ENCODE measurements around the gene GPR39. TPM values are rescaled to one million over a fixed set of nuclear protein-coding genes. Genes with fewer than 3 reads are reported as not detected.

Gene GPR39
- total RNA-seq, 2 experiments from 2014 or later, result not detected

DNA sequence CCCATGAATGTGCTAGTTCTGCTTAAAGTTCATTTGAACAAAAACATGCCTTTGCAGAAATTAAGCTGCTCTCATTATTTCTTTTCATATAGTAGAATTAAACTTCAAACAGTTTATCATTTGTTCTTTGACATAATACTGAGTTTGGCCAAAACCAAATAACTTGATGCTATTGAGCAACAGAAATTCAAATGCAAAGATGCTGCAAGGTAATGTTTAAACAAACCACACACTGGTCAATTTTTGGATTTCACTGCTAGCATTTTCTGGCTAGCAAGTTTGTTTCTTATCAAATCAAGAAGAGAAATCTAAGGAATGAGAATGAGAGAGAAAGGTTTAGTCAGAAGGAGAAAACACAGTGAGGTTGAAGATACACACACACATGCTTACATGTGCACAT lies 173.4 kb downstream of the GPR39 start:
- CTCF ChIA-PET, result no interaction called here
- Mint-ChIP-seq H3K4me3 (no peak overlapping the region), H3K27ac (no peak overlapping the region), H3K36me3 (ENCODE audit: low read depth) (no peaks in the 10 kb centered on the region), H3K9me3 (no peaks in the 10 kb centered on the region), H3K27me3 (no peaks in the 10 kb centered on the region), H3K4me1 (ENCODE audit: low read depth) (no peaks in the 10 kb centered on the region)
- ATAC-seq (no peak), DNase-seq (no peak)
- intact Hi-C loops (cut with micrococcal nuclease), result no loop called here
- POLR2A ChIA-PET, result no interaction called here
- TF ChIP-seq, protein P1, sequence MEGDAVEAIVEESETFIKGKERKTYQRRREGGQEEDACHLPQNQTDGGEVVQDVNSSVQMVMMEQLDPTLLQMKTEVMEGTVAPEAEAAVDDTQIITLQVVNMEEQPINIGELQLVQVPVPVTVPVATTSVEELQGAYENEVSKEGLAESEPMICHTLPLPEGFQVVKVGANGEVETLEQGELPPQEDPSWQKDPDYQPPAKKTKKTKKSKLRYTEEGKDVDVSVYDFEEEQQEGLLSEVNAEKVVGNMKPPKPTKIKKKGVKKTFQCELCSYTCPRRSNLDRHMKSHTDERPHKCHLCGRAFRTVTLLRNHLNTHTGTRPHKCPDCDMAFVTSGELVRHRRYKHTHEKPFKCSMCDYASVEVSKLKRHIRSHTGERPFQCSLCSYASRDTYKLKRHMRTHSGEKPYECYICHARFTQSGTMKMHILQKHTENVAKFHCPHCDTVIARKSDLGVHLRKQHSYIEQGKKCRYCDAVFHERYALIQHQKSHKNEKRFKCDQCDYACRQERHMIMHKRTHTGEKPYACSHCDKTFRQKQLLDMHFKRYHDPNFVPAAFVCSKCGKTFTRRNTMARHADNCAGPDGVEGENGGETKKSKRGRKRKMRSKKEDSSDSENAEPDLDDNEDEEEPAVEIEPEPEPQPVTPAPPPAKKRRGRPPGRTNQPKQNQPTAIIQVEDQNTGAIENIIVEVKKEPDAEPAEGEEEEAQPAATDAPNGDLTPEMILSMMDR (IDR thresholded peaks at IDR 0.05), result no peak

DNA sequence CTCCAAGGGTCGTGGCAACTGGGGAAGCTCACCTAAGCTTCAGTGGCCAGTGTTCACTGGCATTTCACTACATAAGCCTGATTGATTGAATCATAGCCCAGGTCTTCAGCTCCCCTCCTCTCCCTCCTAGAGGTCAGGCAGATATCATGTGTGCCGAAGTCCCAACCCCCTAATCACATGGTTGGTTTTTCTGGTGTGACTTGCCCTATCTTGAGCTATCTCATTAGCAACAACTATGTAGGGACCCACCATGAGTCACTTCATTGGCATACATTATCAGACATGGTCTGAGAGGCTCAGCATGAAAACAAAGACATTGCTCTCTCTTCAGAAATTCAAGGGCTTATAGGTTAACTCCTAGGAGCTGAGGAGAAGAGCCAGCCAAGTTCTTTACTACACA lies 176.6 kb downstream of the GPR39 start:
- CTCF ChIA-PET, result no interaction called here

DNA sequence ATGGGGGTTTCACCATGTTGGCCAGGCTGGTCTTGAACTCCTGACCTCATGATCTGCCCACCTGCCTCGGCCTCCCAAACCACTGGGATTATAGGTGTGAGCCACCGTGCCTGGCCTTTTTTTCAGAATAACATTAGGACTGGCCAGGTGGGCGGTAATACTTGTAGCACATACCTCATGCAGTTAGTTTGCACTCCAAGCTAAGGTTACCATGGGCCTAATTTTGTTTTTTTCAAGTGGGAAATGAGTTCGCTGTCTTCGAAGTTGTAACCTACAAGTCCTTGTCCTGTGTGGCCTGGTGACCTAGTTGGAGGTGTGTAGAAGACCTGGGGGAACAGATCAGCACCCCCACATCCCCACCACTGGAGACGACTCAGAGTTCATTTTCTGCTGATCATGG lies 178.6 kb downstream of the GPR39 start:
- Mint-ChIP-seq H3K4me1 (ENCODE audit: low read depth) (no peaks in the 10 kb centered on the region), H3K4me3 (no peak overlapping the region), H3K27ac (no peak overlapping the region), H3K9me3 (peaks cover 4% of the 10 kb centered on the region), H3K27me3 (peaks cover 2% of the 10 kb centered on the region), H3K36me3 (ENCODE audit: low read depth) (no peaks in the 10 kb centered on the region)
- CTCF ChIA-PET, result no interaction called here
- intact Hi-C loops (cut with micrococcal nuclease), result no loop called here
- TF ChIP-seq, protein P1 (IDR thresholded peaks at IDR 0.05), result no peak
- POLR2A ChIA-PET, result no interaction called here
- no peak for ATAC-seq
- no peak for DNase-seq

More for the DNA sequence above, 176.6 kb downstream of the GPR39 start:
- POLR2A ChIA-PET, result no interaction called here
- Mint-ChIP-seq H3K4me3 (no peak overlapping the region), H3K4me1 (ENCODE audit: low read depth) (no peaks in the 10 kb centered on the region), H3K27me3 (peaks cover 2% of the 10 kb centered on the region), H3K27ac (no peak overlapping the region), H3K9me3 (peaks cover 4% of the 10 kb centered on the region), H3K36me3 (ENCODE audit: low read depth) (no peaks in the 10 kb centered on the region)
- ATAC-seq, result no peak
- intact Hi-C loops (cut with micrococcal nuclease), result no loop called here
- TF ChIP-seq, protein P1 (IDR thresholded peaks at IDR 0.05), result no peak
- DNase-seq, result no peak

DNA sequence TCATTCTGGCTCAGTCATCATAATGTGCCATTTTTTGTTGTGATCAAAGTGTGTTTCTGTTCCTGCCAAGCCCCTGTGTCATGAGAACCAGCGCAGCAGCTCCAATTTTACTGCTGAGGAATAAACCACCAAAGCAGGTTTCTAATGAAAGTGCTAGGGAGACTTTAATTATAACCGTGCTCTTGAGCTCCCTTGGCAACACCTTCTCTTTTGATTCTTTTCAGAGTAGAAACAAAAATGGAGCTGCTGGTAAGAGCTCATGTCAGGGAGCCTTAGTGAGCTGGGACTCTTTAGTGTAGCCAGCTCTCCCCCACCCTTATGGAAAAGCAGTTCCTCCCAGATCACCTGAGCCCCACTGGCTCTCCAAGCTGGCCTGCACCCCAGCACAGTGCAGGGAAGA lies 179.1 kb downstream of the GPR39 start:
- H3K36me3 Mint-ChIP-seq (ENCODE audit: low read depth), result no peaks in the 10 kb centered on the region
- DNase-seq (no peak), ATAC-seq (no peak)
- intact Hi-C loops (cut with micrococcal nuclease), result no loop called here
- no peaks in the 10 kb centered on the region for H3K4me1 Mint-ChIP-seq (ENCODE audit: low read depth)
- CTCF ChIA-PET, result no interaction called here
- no peak overlapping the region for H3K4me3 Mint-ChIP-seq
- POLR2A ChIA-PET, result no interaction called here
- H3K9me3 Mint-ChIP-seq, result peaks cover 4% of the 10 kb centered on the region
- TF ChIP-seq, protein P1 (IDR thresholded peaks at IDR 0.05), result no peak
- peaks cover 2% of the 10 kb centered on the region for H3K27me3 Mint-ChIP-seq
- no peak overlapping the region for H3K27ac Mint-ChIP-seq

DNA sequence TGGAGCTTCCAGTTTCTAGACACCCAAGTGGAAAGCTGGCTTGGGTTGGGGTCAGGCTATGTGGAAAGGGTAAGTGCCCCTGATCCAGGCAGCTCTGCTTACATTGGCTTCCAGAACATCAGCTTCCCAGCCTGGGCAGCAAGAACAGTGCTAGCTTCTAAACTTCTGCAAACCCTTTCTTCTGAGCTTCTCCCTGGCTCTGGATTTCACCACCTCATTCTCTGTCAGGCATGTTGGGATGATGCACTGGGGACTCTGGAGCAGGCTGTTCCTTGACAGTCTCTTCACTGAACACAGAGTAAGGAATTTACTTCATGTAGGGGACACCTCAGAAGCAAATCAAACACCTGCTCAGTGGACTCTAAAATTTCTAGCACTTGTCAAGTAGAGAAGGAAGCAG lies 180.6 kb downstream of the GPR39 start:
- ChIA-PET POLR2A (no interaction called here), CTCF (no interaction called here)
- ATAC-seq, result no peak

More for the DNA sequence above, 180.6 kb downstream of the GPR39 start:
- no peak for DNase-seq
- no peak overlapping the region for H3K27ac Mint-ChIP-seq
- H3K9me3 Mint-ChIP-seq, result peaks cover 4% of the 10 kb centered on the region
- H3K4me1 Mint-ChIP-seq (ENCODE audit: low read depth), result no peaks in the 10 kb centered on the region
- TF ChIP-seq, protein P1 (IDR thresholded peaks at IDR 0.05), result no peak
- H3K4me3 Mint-ChIP-seq, result no peak overlapping the region
- H3K27me3 Mint-ChIP-seq, result peaks cover 2% of the 10 kb centered on the region
- no peaks in the 10 kb centered on the region for H3K36me3 Mint-ChIP-seq (ENCODE audit: low read depth)
- intact Hi-C loops (cut with micrococcal nuclease), result no loop called here
